ENCODE data around the gene TGM1.

DNA sequence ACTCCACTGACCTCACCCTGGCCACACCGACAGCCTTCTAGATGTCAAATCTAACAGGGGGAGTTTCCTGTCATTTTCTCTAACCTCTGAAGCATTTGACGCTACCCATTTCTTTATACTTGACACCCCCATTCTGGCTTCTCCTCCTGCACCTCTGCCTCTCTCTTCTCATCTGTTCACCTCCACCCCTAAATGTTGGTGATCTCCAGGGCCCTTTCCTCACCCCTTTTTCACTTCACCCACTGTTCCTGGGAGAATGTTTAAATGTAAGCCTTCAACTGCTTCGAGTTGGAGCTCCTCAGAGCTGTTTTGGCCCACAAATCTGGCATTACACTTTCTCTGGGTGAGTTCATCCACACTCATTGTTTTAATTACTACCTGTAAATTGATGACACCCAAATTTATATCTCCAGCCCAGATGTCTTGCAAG lies 8.9 kb upstream of the TGM1 start:
- TF ChIP-seq, protein P1, sequence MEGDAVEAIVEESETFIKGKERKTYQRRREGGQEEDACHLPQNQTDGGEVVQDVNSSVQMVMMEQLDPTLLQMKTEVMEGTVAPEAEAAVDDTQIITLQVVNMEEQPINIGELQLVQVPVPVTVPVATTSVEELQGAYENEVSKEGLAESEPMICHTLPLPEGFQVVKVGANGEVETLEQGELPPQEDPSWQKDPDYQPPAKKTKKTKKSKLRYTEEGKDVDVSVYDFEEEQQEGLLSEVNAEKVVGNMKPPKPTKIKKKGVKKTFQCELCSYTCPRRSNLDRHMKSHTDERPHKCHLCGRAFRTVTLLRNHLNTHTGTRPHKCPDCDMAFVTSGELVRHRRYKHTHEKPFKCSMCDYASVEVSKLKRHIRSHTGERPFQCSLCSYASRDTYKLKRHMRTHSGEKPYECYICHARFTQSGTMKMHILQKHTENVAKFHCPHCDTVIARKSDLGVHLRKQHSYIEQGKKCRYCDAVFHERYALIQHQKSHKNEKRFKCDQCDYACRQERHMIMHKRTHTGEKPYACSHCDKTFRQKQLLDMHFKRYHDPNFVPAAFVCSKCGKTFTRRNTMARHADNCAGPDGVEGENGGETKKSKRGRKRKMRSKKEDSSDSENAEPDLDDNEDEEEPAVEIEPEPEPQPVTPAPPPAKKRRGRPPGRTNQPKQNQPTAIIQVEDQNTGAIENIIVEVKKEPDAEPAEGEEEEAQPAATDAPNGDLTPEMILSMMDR (IDR thresholded peaks at IDR 0.05), result no peak
- no peak for TF ChIP-seq POLR2A (IDR thresholded peaks at IDR 0.05)
